Stimulated activated CD4-positive, alpha-beta T cell treated with anti-CD3 and anti-CD28 coated beads, Interleukin-4, amount 100 ng/mL, for 4 hours (primary cell): Measurements from ENCODE around the gene SH3BGRL.

Experiments
- DNase-seq, 2 experiments: peaks; one replicate each; pipeline ENCODE4 v3.0.0-alpha.2; 2020

SH3BGRL gene

DNA sequence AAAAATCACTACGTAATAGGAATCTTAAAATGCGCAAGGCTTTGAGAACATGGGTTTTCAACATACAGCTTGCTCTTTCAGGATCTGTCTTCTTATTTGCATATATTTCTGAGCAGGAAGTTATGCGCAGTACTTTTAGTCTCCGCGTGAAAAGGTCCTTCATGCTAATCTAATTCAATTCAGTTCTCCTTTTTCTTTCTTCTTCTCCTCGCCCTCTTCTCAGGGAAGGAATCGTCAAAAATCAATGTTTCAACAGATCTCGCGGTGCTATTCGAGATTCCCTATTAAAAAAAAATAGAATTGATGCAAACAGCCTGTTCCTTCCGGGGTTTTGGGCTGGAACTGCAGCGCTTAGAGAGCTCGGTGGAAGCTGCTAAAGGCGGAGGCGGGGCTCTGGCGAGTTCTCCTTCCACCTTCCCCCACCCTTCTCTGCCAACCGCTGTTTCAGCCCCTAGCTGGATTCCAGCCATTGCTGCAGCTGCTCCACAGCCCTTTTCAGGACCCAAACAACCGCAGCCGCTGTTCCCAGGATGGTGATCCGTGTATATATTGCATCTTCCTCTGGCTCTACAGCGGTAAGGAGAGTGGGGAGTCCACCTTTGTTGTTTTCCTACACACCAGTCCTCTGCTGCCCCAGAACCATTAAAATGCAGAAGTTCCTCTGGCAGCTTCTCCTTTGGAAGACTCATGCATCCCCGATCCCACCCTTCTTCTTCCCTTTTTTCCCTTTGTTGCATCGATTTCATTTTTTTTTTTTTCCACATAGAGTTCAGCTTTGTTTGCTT, at the start of gene SH3BGRL, which contains the start of gene HMGN5:
Gene SH3BGRL (plus strand): TSS at position 432 of the 785 bp plus-strand sequence. CDS start 99 bp downstream, at position 531.
Gene HMGN5 (minus strand): TSS at position 243 of the 785 bp plus-strand sequence. CDS start 80,364 bp downstream, outside the sequence.
- peak; percentile 48 to 61 for DNase-seq

DNA sequence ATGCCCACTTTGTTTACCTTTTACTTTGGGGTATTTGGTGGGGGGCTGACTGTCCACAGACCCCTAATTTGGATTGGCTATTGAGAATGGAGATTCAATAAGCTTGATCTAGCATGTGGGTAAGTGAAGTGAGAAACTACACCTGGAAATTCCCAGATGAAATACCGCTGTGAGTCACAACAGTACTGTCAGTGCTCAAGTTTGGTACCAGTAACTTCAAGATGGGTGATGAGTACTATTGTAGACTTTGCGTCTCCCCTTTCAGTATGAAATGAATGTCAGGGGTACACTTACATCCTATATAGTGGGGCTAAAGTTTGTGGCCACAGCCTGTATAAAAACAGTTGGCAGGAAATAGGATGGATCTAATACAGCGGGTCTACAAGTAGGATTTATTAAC, 33.5 kb upstream of the SH3BGRL start:
- no peak for DNase-seq

DNA sequence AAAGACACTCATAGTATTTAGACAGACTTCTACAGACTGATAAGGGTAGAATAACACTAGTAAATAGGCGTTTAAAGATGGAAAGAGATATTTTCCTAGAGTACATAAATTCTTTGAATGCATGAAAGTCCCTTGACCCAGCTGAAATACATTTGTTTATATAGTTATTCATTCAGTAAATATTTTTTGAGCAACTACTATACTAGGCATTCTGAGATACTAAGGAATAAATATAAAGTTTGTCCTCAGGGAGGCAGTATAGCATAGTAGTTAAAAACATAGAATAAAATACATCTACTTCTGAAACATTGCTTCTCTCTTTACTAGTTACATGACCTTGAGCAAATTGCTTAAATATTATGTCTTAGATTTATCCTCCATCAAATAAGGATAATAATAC, 27.6 kb upstream of the SH3BGRL start:
- DNase-seq: no peak

DNA sequence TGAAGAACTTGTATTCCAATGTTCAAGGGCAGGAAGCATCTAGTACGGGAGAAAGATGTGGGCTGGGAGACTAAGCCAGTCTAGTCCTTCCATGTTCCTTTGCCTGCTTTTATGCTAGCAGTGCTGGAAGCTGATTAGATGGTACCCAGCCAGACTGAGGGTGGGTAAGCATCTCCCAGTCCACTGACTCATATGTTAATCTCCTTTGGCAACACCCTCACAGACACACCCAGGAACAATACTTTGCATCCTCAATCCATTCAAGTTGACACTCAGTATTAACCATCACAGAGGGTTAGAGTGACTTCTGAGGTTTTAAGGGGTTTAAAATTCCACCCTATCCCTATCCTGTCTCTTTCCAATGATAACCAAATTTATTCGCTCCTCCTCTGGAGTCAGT, 6.6 kb upstream of the SH3BGRL start:
- DNase-seq: no peak

DNA sequence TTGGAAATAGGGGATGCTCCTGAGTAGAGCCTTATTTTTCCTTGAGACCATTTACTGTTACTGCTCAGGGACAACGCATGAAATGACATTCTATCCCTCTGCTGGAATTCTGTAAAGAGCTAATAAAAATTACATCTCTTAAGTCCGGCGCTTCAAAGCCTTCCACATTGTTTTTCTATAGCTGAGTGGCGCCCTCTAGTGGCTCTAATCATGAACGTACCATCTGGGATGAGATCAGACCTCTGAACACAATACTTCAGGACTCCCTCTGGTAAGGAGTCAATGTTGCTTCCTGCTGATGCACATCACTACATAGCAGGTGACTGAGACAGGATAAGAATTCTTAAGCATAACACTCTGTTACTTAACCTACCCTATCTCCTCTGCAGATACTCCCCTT, 6.2 kb upstream of the SH3BGRL start:
- peak; percentile 21 to 43 for DNase-seq

DNA sequence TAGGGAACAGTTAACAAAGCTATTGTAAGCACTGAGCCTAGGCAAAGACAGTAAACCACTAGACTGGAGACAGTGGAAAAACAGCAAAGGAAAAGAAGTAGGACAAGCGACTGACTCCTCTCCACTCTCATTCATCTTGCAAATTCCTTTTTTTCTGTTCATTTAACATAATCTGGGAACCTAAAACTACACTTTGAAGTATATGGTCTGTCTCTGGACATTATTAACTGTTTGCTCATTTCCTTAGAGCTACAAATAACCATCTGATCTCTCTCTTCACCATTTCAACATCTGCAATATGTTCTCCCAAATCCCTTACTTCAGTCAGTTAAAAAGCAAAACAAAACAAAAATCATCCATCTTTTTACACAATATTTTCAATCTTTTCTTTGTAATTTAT, 831 bp upstream of the SH3BGRL start:
- DNase-seq: no peak

DNA sequence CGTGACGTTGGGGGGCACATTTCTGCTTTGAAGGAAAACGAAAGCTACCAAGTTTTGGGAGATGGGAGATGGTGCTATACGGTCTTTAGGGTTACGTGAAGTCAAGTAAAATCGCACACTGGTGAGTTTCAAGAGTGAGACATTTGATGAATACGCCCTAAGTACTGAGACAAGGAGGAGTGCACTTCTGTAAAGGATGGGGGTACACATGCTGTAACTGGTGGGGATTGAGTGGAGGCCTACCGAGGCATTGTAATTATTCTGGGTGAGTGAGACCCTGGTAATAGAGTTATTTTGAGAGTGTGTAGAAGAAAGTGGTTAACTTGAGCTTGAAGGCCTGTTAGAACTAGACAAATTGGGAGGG, 536 bp downstream of the SH3BGRL start:
- no peak for DNase-seq

DNA sequence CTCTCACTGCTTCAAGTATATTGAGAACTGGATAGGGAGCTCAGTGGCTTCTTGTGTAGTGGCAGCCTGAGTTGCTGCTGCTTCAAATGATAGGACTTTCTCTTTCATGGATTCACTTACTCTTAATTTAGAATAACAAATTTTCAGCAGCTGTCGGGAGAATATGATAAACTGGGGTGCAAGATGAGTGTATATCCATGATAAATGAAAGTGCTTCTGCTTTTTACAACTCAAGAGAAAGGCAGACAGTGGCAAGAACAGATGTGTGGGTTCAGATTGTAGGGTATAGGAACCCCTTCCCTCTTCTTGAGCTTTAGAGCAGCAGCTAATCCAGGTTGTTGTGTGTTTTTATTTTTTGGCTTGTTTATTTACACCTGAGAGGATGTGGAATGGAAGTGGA, 1.0 kb downstream of the SH3BGRL start:
- DNase-seq: no peak

DNA sequence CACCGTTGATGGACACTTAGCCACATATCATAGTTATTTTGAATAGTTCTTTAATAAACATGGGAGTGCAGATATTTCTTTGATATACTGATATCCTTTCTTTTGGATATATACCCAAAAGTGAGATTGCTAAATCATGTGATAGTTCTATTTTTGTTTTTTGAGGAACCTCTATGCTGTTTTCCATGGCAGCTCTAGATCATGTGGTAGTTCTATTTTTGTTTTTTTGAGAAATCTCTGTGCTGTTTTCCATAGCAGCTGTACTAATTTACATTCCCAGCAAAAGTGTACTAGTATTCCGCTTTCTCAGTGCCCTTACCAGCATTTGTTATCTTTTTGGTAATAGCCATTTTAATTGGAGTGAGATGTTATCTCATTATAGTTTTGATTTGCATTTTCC, 3.6 kb downstream of the SH3BGRL start:
- no peak for DNase-seq

DNA sequence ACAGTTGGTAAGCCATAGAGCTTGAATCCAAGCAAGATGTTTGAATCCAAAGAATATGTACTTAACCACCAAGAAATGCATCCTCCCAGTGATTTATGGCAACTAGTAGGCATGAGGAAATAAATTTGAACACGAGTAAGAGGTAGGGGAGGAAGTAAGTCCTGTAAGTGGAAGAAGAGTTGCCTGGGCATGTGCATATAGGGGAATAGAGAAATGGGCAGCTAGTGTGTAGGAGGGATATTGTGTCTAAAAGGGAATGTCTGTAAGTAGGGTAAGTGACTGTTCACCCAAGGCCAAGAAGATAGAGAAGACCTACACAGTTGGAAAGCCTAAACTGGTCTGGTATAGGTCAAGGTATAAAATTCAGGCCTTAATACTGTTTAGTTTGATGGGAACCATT, 4.6 kb downstream of the SH3BGRL start:
- no peak for DNase-seq

DNA sequence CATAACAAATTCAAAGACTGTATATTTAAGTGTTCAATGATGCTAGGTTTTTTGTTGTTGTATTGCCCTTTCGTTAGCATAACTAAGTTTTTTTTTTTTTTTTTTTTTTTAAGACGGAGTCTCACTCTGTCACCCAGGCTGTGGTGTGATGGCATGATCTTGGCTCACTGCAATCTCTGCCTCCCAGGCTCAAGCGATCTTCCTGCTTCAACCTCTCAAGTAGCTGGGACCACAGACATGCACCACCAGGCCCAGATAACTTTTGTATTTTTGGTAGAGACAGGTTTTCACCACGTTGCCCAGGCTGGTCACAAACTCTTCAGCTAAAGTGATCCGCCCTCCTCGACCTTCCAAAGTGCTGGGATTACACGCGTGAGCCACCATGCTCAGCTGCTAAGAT, 7.0 kb downstream of the SH3BGRL start:
- DNase-seq: no peak

DNA sequence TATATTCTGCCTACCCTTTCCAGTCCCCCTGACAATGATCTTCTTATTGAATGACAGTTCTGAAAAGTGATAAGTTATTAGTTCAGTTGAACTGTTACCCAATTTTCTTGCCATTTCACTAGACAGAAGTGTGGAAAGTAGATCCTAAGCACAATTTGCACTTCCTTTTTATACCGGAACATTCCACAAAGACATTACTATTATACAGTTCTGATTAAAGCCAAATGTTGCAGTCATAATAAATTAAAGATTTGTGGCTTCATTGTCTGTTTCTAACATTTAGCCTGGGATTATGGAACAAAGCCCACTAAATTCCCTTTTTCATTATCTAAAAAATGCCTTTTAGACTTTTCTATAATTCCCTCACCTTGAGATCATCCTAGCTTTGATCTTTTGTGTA, 13.8 kb downstream of the SH3BGRL start:
- DNase-seq: no peak

DNA sequence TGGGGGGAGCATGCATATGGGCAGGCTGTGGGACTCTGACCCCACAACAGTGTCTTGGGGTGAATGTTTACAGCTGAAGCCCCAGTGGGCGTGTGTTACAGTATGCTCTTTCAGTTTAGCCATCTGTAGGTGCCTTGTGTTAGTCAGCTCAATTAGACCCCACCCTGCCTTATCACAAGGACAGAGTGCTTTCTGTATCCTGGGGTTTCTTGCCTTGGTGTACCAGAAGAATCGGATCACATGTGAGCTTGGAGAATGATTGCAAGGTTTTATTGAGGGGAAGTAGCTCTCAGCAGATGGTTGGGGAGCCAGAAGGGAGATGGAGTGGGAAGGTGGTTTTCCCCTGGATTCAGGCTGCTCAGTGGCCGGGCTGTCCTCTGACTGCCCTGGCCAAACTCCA, 27.3 kb downstream of the SH3BGRL start:
- no peak for DNase-seq

DNA sequence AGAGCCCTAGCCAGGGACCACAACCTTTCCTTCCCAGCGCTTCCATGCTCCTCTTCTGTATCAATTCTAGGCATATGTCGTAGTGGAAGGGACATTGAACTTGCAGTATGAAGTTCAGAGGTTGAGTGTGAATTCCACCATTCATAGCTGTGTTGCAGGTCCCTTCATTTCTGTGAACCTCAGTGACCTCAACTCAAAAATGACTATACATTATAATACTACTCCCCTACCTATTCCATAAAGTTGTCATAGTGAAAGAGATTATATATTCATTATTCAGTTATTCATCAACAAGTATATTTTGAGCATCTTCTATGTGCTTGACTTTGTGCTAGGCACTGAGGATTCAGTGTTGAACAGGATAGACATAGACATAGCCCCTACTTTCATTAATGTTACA, 28.0 kb downstream of the SH3BGRL start:
- no peak for DNase-seq

DNA sequence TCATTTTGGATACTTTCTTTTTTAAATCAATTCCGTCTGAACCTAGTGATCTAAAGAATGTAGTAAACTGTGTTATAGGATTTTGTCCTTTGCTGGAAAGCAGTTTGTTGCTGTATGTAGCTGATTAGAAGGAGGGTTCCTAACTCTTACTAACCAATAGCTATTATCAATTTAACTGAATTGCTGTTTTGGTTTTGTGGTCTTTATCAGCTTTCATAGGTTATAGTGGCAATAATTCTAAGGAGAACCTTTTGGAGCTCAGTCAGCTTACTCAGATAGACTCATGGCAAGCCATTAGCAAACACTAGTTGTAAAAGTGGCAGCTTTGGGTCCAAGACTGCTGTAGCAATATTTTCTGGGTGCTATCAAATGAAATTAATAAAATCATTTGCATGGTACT, 29.6 kb downstream of the SH3BGRL start:
- DNase-seq: no peak

DNA sequence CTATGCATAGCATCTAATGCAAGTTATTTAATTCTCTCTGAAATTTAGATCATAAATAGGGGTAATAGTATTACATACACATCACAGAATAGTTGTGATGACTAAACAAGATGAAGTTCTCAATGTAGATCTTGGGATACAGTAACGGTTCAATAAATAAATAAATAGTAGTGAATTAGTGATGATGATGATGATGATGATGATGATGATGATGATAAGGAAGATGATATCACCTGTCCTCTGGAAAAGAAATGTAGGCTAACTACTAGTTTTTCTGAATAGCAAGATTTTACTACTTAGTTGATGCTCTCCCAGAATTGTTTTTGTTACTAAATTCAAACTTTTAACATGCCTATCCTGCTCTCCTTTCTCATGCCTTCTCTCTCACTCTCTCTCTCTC, 30.3 kb downstream of the SH3BGRL start:
- no peak for DNase-seq

DNA sequence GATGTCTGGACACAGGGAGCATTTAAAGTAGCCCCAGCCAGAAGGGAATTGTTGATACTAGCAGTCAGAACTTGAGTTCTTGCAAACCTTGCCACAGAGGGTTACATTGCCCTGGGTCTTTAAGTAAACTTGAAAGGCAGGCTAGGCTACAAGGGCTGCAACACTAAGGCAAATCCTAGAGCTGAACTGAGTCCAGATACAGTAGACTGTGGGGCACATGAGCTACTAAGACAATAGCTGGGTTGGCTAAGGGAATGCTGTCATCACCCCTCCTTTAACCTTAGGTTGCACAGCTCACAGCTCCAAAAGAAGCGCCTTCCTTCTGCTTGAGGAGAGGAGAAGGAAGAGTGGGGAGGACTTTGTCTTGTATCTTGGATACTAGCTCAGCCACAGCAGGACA, 35.6 kb downstream of the SH3BGRL start:
- no peak for DNase-seq

DNA sequence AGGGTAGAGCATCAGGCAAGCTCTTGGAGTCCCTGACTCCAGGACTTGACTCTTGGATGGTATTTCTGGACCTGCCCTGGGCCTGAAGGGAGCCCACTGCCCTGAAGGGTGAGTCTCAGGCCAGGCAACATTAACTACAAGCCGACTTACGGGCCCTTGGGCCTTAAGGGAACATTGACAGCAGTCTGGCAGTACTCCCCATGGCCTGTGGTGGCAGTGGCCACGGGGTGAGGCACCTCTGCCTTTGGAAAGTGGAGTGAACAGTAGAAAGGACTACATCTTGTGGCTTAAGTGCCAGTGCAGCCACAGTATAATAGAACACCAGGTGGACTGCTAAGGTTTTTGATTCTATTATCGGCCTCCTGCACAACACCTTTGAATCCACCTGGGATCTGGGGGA, 36.3 kb downstream of the SH3BGRL start:
- DNase-seq: no peak

DNA sequence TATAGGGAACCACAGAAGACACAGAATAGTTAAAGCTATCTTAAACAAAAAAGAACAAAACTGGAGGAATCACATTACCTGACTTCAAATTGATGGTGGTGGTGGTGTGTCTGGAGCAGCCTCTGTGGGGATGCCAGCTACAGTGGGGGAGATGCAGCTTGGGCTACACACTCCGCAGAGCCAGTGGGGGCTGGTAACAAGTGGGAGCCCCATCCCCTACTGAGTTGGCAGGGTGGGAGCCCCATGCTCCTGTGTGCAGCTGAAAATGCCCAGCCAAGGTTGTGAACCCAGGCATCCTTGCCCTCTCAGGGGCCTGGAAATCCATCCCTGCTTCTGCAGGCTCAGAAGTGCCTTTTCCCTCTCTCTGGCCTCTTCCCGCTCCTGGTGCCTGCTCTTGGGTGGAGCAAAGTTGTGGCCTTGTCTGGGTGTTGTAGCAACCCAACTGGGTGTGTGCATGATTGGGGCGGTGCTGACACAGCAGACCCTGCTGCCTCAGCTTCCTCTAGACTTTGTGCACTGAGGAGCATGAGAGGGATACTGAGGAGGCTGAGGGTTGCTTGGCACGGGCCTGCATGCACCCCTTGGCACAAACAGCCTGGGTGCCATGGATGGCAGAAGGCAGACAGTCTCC, 38.9 kb downstream of the SH3BGRL start:
- DNase-seq: no peak

DNA sequence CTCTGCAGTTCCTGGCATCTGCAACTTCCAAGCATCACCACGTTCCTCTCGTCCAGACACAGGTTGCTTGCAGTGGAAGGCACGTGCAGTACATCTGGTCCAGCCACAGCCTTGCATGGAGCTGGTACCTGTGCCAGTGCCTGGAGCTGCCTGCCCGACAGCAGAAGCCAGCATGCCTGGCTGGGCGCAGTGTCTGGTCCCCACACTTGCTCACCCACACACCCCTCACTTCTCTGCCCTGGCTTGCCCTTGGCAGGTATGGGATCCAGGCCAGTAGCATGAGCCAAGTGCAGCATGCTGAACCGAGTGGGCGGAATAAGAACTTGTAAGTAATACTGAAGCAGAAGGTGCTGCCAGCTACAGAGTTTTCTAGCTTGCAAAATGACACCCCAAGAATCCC, 39.9 kb downstream of the SH3BGRL start:
- DNase-seq: no peak

DNA sequence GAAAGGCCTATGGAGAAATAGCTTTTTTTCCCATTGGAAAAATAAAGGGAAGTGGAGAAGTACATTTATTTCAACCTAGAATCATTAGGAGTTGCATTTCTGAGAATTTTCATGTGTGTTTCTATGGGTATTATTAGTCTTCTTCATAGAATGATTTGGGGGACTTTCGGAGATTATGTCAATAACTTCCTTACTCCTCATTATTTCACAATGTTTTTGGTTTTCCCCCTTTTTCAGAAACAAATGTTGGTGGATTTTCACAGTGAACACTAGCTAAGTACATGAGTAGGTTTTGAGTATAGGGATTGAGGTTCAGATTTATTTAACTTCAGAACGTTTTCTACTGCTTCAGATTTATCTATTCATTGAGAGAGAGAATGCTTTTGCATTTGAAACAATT, 54.0 kb downstream of the SH3BGRL start:
- no peak for DNase-seq

DNA sequence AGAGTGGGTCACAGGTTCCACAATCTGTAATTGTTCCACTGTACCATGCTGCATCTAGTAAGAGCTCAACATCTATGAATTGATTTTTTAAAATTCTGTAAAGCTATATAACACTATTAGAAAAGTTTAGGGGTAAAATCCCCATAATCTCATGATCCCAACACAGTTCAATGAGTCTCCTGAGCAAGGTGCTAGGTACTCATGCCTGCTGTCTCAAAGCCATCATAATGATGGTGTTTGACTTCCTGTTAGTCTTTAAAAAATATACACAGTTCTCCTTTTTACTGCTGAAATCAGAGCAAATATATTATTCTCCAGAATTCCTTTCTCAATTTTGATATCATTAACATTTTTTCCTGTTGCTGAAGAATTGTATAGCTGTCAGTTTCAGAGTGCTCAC, 55.9 kb downstream of the SH3BGRL start:
- no peak for DNase-seq

DNA sequence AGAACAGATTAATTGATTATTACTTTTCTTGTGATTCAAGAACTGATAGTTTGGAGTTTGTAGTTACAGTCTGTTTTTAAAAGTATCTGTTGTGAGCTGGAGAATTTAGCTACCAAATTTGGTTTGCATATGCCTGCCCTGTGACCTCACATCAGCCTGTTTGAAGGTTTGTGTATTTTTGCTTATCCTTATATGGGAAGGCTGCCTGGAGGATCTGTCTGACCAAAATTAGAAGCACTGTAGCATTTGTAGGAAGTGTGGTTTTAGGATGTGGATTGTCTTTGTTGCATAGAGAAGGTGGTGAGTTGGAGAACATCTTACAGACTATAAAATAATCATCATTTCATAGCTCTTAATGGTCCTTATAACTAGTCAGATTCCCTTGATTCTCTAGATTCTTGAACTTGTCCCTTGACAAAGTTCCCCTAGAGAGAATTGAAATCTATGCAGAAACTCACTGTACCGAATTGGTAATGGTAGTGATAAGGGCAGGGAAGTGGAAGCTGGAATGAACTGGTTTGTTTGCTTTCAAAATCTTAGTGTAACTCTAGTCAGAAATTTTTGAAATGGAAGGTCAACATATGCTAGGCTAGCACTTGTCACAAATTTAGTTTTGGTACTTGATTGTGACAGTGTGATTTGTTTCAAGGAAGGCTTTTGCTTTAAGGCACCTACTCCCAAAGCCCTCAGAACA, 57.3 kb downstream of the SH3BGRL start:
- no peak for DNase-seq
